Adrenal gland (tissue), 5 donors: ENCODE results near the gene LEPROT.

Experiments
- POLR2A ChIP-seq, 2 donors: fragments of 450-650 bp; IDR thresholded peaks; one replicate each; pipeline ENCODE4 v1.6.1; 2017; ENCODE audit warnings: antibody characterized with exemption in 2 of 2, mild to moderate bottlenecking in 2 of 2, moderate library complexity in 1 of 2
- TF ChIP-seq, protein P1 (sequence below), 6 experiments: fragments of 450-650 bp in 4 of 6; fragments of 200-600 bp in 2 of 6; sonication (generic) in 1 of 6; IDR thresholded peaks; 1 replicate in 5 of 6; 2 replicates in 1 of 6; pipeline versions ENCODE4 v1.5.1 to v1.8.0; 2016 to 2021; ENCODE audit warnings: antibody characterized with exemption in 6 of 6, mild to moderate bottlenecking in 2 of 6, moderate library complexity in 1 of 6
- donor health status: DM: no; HTN: no; CAD: no.

DNA sequence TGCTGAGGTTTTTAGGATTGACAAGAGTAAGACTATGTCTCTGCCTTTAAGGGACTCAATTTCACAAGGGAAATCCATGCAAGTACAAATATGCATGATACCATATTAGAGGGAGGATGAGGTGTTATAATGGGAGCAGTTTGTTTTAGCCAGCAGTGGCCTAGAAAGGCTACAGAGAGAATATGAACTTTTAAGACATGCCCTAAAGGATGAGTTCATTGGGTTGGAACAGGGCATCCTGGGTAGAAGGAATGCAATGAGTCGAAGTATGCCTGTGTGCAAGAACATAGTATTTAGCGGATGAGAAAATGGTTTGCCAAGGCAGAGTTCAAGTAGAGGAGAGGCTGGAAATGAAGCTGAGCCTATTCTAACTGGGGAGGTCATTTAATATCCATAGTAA, 32.6 kb upstream of the LEPROT start:
- TF ChIP-seq, protein P1, sequence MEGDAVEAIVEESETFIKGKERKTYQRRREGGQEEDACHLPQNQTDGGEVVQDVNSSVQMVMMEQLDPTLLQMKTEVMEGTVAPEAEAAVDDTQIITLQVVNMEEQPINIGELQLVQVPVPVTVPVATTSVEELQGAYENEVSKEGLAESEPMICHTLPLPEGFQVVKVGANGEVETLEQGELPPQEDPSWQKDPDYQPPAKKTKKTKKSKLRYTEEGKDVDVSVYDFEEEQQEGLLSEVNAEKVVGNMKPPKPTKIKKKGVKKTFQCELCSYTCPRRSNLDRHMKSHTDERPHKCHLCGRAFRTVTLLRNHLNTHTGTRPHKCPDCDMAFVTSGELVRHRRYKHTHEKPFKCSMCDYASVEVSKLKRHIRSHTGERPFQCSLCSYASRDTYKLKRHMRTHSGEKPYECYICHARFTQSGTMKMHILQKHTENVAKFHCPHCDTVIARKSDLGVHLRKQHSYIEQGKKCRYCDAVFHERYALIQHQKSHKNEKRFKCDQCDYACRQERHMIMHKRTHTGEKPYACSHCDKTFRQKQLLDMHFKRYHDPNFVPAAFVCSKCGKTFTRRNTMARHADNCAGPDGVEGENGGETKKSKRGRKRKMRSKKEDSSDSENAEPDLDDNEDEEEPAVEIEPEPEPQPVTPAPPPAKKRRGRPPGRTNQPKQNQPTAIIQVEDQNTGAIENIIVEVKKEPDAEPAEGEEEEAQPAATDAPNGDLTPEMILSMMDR (IDR thresholded peaks at IDR 0.05), result no peak
- TF ChIP-seq POLR2A (IDR thresholded peaks at IDR 0.05), result no peak
